Endothelial cell of umbilical vein (primary cell): ENCODE results near the gene CLSTN1. TPM values are rescaled to one million over a fixed set of nuclear protein-coding genes. Genes with fewer than 3 reads are reported as not detected.

Experiments
- BruUV-seq: library from RNA; stranded (reverse); fragments of 400-500 nt; replicated peaks from 2 replicates; lab custom pipeline; 2021; lab: Mats Ljungman, UMichigan
- CTCF ChIA-PET: fragments of 300-600, 350-600 bp; sonication (Branson Sonifier 250); formaldehyde crosslinking; loops from one replicate; lab custom pipeline; 2021; ENCODE audit warnings: antibody characterized with exemption, inconsistent platforms; lab: Charles Lee
- POLR2A ChIA-PET: fragments of 300-600, 350-600 bp; sonication (Branson Sonifier 250); formaldehyde crosslinking; loops from one replicate; lab custom pipeline; 2021; ENCODE audit warnings: antibody characterized with exemption, inconsistent platforms; lab: Charles Lee
- DNase-seq: peaks from one replicate; pipeline ENCODE4 v3.0.0-alpha.2; 2011; ENCODE audit warnings: low read depth, low spot score
- FAIRE-seq: peaks from 2 replicates; lab custom pipeline; 2011; peaks lifted over from hg19 to GRCh38; lab: Jason Lieb, UNC
- H2AFZ ChIP-seq: 2 replicates; pipeline ENCODE4 v1.6.0; 2012; ENCODE audit warnings: low read depth, low read length, control low read depth, inconsistent platforms
- H3K27ac ChIP-seq: 2 replicates; pipeline ENCODE4 v1.5.1; 2011; ENCODE audit warnings: low read depth, mild to moderate bottlenecking, control low read depth, low read length, moderate library complexity; ENCODE audit not compliant: insufficient read depth
- H3K27me3 ChIP-seq, 2 experiments: 2 replicates each; pipeline versions ENCODE4 v1.6.0 to v1.6.1; 2011; ENCODE audit warnings: low read length in 2 of 2, mixed read lengths in 1 of 2; ENCODE audit not compliant: control insufficient read depth in 2 of 2, insufficient read depth in 2 of 2
- H3K36me3 ChIP-seq, 2 experiments: 2 replicates in 1 of 2; 3 replicates in 1 of 2; pipeline ENCODE4 v1.5.1; 2011; ENCODE audit warnings: low read length in 2 of 2, mild to moderate bottlenecking in 1 of 2, moderate library complexity in 1 of 2; ENCODE audit not compliant: control insufficient read depth in 2 of 2, insufficient read depth in 2 of 2; ENCODE audit errors: extremely low read depth in 1 of 2
- H3K4me1 ChIP-seq: 3 replicates; pipeline ENCODE4 v1.5.1; 2011; ENCODE audit warnings: mild to moderate bottlenecking, low read length; ENCODE audit not compliant: control insufficient read depth, insufficient read depth; ENCODE audit errors: extremely low read depth
- H3K4me2 ChIP-seq: 2 replicates; pipeline ENCODE4 v1.6.1; 2011; ENCODE audit warnings: low read length, control low read depth, mixed read lengths; ENCODE audit not compliant: insufficient read depth
- H3K4me3 ChIP-seq, 3 experiments: fragments of 200-600 bp in 1 of 3; sonication (generic), shearing (Covaris generic) in 1 of 3; replicated peaks in 1 of 3; 2 replicates each; pipeline ENCODE4 v1.5.1; 2011 to 2016; ENCODE audit warnings: control low read depth in 3 of 3, low read length in 3 of 3, mild to moderate bottlenecking in 2 of 3, inconsistent platforms in 1 of 3, low read depth in 1 of 3, moderate library complexity in 1 of 3; ENCODE audit not compliant: insufficient read depth in 1 of 3
- H3K79me2 ChIP-seq: 2 replicates; pipeline ENCODE4 v1.6.0; 2012; ENCODE audit warnings: low read length, inconsistent platforms; ENCODE audit not compliant: control insufficient read depth, insufficient read depth
- H3K9ac ChIP-seq: replicated peaks from 2 replicates; pipeline ENCODE3; 2011; ENCODE audit warnings: low read length, control low read depth; ENCODE audit not compliant: insufficient read depth; ENCODE audit errors: extremely low read depth
- H3K9me1 ChIP-seq: replicated peaks from 3 replicates; pipeline ENCODE4 v1.6.0; 2011; ENCODE audit warnings: mild to moderate bottlenecking, low read length; ENCODE audit not compliant: control insufficient read depth, insufficient read depth; ENCODE audit errors: extremely low read depth
- H3K9me3 ChIP-seq: replicated peaks from 2 replicates; pipeline ENCODE4 v1.5.1; 2012; ENCODE audit warnings: low read length, inconsistent platforms; ENCODE audit not compliant: control insufficient read depth, insufficient read depth
- H4K20me1 ChIP-seq: replicated peaks from 2 replicates; pipeline ENCODE3; 2011; ENCODE audit warnings: mild to moderate bottlenecking, low read length; ENCODE audit not compliant: control insufficient read depth, insufficient read depth; ENCODE audit errors: extremely low read depth
- EZH2 ChIP-seq: IDR thresholded peaks from 2 replicates; pipeline ENCODE4 v1.6.1; 2012; ENCODE audit warnings: borderline replicate concordance, low read depth, mild to moderate bottlenecking, moderate library complexity, low read length, inconsistent platforms; ENCODE audit not compliant: severe bottlenecking
- FOS ChIP-seq: IDR thresholded peaks from 2 replicates; pipeline ENCODE4 v1.6.1; 2011; ENCODE audit warnings: mild to moderate bottlenecking, low read length, moderate library complexity, borderline replicate concordance; ENCODE audit not compliant: insufficient read depth
- GATA2 ChIP-seq: IDR thresholded peaks from 2 replicates; pipeline ENCODE4 v1.7.0; 2011; ENCODE audit warnings: low read depth, mild to moderate bottlenecking, moderate library complexity, mixed read lengths, low read length; ENCODE audit not compliant: insufficient read length, insufficient read depth
- JUN ChIP-seq: IDR thresholded peaks from 2 replicates; pipeline ENCODE4 v1.6.1; 2011; ENCODE audit warnings: borderline replicate concordance, low read depth; ENCODE audit not compliant: insufficient read length, insufficient read depth
- MAX ChIP-seq: IDR thresholded peaks from 2 replicates; pipeline ENCODE4 v1.6.1; 2011; ENCODE audit not compliant: insufficient read depth, insufficient read length
- MYC ChIP-seq: IDR thresholded peaks from one replicate; pipeline ENCODE4 v1.6.1; 2011; ENCODE audit warnings: mild to moderate bottlenecking, low read depth, low read length
- POLR2A ChIP-seq: IDR thresholded peaks from 2 replicates; pipeline ENCODE4 v1.6.1; 2012; ENCODE audit warnings: low read depth, mild to moderate bottlenecking, control low read depth, low read length
- POLR2AphosphoS5 ChIP-seq: IDR thresholded peaks from 2 replicates; pipeline ENCODE4 v1.6.1; 2012; ENCODE audit warnings: low read depth, mild to moderate bottlenecking, control low read depth, low read length, moderate library complexity; ENCODE audit not compliant: insufficient read depth
- dilution Hi-C: fragments of 300-500 bp; cut with MboI; formaldehyde crosslinking; loops from one replicate; pipeline ENCODE4 v1.15.0; 2019; ENCODE audit warnings: low sequenced_read_pairs; ENCODE audit not compliant: extremely low pct_ligation_motif_present
- intact Hi-C: fragments of 100-400 bp; cut with micrococcal nuclease; formaldehyde crosslinking; loops from one replicate; pipeline ENCODE4 v1.10.0; 2022
- polyA plus RNA-seq, 4 experiments: library from polyadenylated mRNA; depleted of rRNA in 3 of 4; stranded (reverse) in 3 of 4; unstranded in 1 of 4; fragments of >200 nt; gene quantifications; 2 replicates each; pipeline versions ENCODE4 v1.2.1 to v1.2.3, GENCODE V29; 2011 to 2012; ENCODE audit warnings: missing spikeins in 1 of 4
- total RNA-seq: library from RNA; stranded (reverse); gene quantifications from 2 replicates; pipeline ENCODE4 v1.2.3, GENCODE V29; 2021
- TF ChIP-seq, protein P1 (sequence below), 2 donors: IDR thresholded peaks; 1 replicate in 1 of 2; 2 replicates in 1 of 2; pipeline ENCODE4 v1.5.1; 2011; ENCODE audit warnings: low read length in 2 of 2, mild to moderate bottlenecking in 2 of 2, moderate library complexity in 2 of 2, control low read depth in 1 of 2, inconsistent platforms in 1 of 2, low read depth in 1 of 2; ENCODE audit not compliant: insufficient read depth in 1 of 2; ENCODE audit errors: extremely low read depth in 1 of 2

The CLSTN1 gene
- total and polyA plus RNA-seq, 2 donors (not counting 3 experiments of a cell fraction or from before 2014, with no cell fraction given), result 49.1 to 130 TPM

DNA sequence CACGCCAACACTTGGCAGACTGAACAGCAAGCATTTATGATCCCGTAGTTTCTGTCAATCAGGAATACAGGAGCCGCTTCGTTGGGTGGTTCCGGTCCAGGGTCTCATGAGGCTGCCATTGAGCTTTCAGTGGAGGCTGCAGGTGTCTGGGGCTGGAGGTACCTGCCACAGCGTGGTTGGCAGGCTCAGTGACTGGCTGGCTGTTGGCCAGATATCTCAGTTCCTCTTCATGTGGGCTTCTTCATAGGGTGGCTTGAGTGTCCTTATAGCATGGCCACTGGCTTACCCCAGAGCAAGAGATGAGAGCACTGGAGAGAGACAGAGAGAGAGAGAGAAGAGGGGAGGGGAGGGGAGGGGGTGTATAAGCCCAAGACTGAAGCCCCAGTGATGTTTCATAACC lies 142.9 kb downstream of the CLSTN1 start:
- Histone ChIP-seq H3K9me3 (no peaks in the 10 kb centered on the region), H3K36me3 (no peaks in the 10 kb centered on the region), H3K79me2 (no peaks in the 10 kb centered on the region), H3K4me2 (no peak overlapping the region), H3K27ac (no peak overlapping the region), H3K9ac (no peak overlapping the region), H3K4me1 (no peaks in the 10 kb centered on the region), H4K20me1 (no peaks in the 10 kb centered on the region), H3K9me1 (no peaks in the 10 kb centered on the region), H3K4me3 (no peak overlapping the region), H3K27me3 (no peaks in the 10 kb centered on the region), H2AFZ (no peak overlapping the region)
- POLR2A ChIA-PET, result no interaction called here
- FAIRE-seq (no peak), DNase-seq (no peak)
- TF ChIP-seq MAX, result no peak
- TF ChIP-seq MYC, result no peak
- TF ChIP-seq POLR2A, result no peak
- no peak for TF ChIP-seq POLR2AphosphoS5
- TF ChIP-seq, protein P1, sequence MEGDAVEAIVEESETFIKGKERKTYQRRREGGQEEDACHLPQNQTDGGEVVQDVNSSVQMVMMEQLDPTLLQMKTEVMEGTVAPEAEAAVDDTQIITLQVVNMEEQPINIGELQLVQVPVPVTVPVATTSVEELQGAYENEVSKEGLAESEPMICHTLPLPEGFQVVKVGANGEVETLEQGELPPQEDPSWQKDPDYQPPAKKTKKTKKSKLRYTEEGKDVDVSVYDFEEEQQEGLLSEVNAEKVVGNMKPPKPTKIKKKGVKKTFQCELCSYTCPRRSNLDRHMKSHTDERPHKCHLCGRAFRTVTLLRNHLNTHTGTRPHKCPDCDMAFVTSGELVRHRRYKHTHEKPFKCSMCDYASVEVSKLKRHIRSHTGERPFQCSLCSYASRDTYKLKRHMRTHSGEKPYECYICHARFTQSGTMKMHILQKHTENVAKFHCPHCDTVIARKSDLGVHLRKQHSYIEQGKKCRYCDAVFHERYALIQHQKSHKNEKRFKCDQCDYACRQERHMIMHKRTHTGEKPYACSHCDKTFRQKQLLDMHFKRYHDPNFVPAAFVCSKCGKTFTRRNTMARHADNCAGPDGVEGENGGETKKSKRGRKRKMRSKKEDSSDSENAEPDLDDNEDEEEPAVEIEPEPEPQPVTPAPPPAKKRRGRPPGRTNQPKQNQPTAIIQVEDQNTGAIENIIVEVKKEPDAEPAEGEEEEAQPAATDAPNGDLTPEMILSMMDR (IDR thresholded peaks at IDR 0.05; ENCODE audit: extremely low read depth in 1 of 2, insufficient read depth in 1 of 2, low read depth in 1 of 2, low read length in 2 of 2), result no peak
- TF ChIP-seq GATA2, result no peak
- no peak for TF ChIP-seq JUN
- no peak for TF ChIP-seq FOS
- no peak for TF ChIP-seq EZH2
- no TSS peak for BruUV-seq
- intact Hi-C loops, result no loop called here
- dilution Hi-C loops, result no loop called here
- CTCF ChIA-PET, result interaction anchor here (1.0 to 2.3 kb wide), 4 partner anchors 10 to 69 kb away, joined by 3 to 10 read pairs (median 4); no protein-coding TSS in a partner anchor
